NCI-H460 (cell line): ENCODE results near the gene KRTAP13-4. TPM values are rescaled to one million over a fixed set of nuclear protein-coding genes. Genes with fewer than 3 reads are reported as not detected.

Experiments used
- DNase-seq: peaks from one replicate; pipeline ENCODE4 v3.0.0-alpha.2; 2016; ENCODE audit warnings: low read depth; ENCODE audit errors: extremely low read depth
- polyA plus RNA-seq: library from polyadenylated mRNA; depleted of rRNA; stranded (reverse); fragments of >200 nt; gene quantifications from 2 replicates; pipeline ENCODE4 v1.2.3, GENCODE V29; 2014; cell fraction: nucleus; rRNA removed
- total RNA-seq: library from RNA; depleted of rRNA; stranded (reverse); fragments of >200 nt; shearing (Covaris generic); gene quantifications from 2 replicates; pipeline ENCODE4 v1.2.3, GENCODE V29; 2014; rRNA removed

Gene KRTAP13-4
- total RNA-seq = not detected in 2 replicates
- not detected in 2 replicates for polyA plus RNA-seq

- no peak for DNase-seq
These were observed at the start of gene KRTAP13-4 for GRCh38 chr21:30430170-30430655. Gene KRTAP13-4 (plus strand): TSS chr21:30430220. CDS start chr21:30430276, 56 bp downstream.

- no peak for DNase-seq
These were observed 47.8 kb upstream of the KRTAP13-4 start for GRCh38 chr21:30382201-30382600.

GRCh38 chr21:30391492-30392025 is 38.5 kb upstream of the KRTAP13-4 start:
- no peak for DNase-seq

- DNase-seq = no peak
These were observed 34.3 kb upstream of the KRTAP13-4 start, which contains the start of gene KRTAP13-1 for GRCh38 chr21:30395731-30396130. Gene KRTAP13-1 (plus strand): TSS chr21:30396031. CDS start chr21:30396087, 56 bp downstream.

GRCh38 chr21:30408782-30409494 is 21.1 kb upstream of the KRTAP13-4 start:
- DNase-seq = peak; percentile 67

- DNase-seq = no peak
These were observed 14.0 kb upstream of the KRTAP13-4 start for GRCh38 chr21:30415993-30416392.

GRCh38 chr21:30425826-30426225 is 4.2 kb upstream of the KRTAP13-4 start, which contains the start of gene KRTAP13-3:
Gene KRTAP13-3 (minus strand): TSS chr21:30425926. CDS start chr21:30425912, 14 bp downstream.
- DNase-seq = no peak

- no peak for DNase-seq
These were observed 3.3 kb upstream of the KRTAP13-4 start for GRCh38 chr21:30426731-30427130.

- peak; percentile 41 for DNase-seq
These were observed 4.1 kb downstream of the KRTAP13-4 start for GRCh38 chr21:30434033-30434631.

GRCh38 chr21:30437010-30437565 is 7.1 kb downstream of the KRTAP13-4 start:
- DNase-seq = no peak

- DNase-seq = no peak
These were observed 10.0 kb downstream of the KRTAP13-4 start, which contains the start of gene KRTAP15-1 for GRCh38 chr21:30439975-30440374. Gene KRTAP15-1 (plus strand): TSS chr21:30440275. CDS start chr21:30440328, 53 bp downstream.

GRCh38 chr21:30443226-30443625 is 13.2 kb downstream of the KRTAP13-4 start:
- no peak for DNase-seq

- no peak for DNase-seq
These were observed 14.2 kb downstream of the KRTAP13-4 start for GRCh38 chr21:30444204-30444603.

GRCh38 chr21:30447056-30447455 is 17.0 kb downstream of the KRTAP13-4 start:
- DNase-seq = no peak

- DNase-seq = no peak
These were observed 18.5 kb downstream of the KRTAP13-4 start for GRCh38 chr21:30448514-30448913.

GRCh38 chr21:30463713-30464112 is 33.7 kb downstream of the KRTAP13-4 start:
- peak; percentile 5 for DNase-seq

- no peak for DNase-seq
These were observed 39.1 kb downstream of the KRTAP13-4 start for GRCh38 chr21:30468900-30469714.

- DNase-seq = no peak
These were observed 48.0 kb downstream of the KRTAP13-4 start for GRCh38 chr21:30478004-30478403.

- no peak for DNase-seq
These were observed 49.2 kb downstream of the KRTAP13-4 start for GRCh38 chr21:30479259-30479658.

GRCh38 chr21:30480145-30480544 is 50.1 kb downstream of the KRTAP13-4 start, which contains the start of gene KRTAP19-1:
Gene KRTAP19-1 (minus strand): TSS chr21:30480367. CDS start chr21:30480317, 50 bp downstream.
- no peak for DNase-seq
